Keratinocyte (primary cell): ENCODE measurements around the gene OGDHL. TPM values are rescaled to one million over a fixed set of nuclear protein-coding genes. Genes with fewer than 3 reads are reported as not detected.

Source experiments
- DNase-seq: peaks from one replicate; pipeline ENCODE4 v3.0.0-alpha.2; 2011; ENCODE audit warnings: low read depth, missing footprints, low spot score
- FAIRE-seq: peaks from 2 replicates; lab custom pipeline; 2011; peaks lifted over from hg19 to GRCh38; lab: Jason Lieb, UNC
- H2AFZ ChIP-seq: 2 replicates; pipeline ENCODE4 v1.6.0; 2012; ENCODE audit warnings: low read length, control low read depth, inconsistent platforms; ENCODE audit not compliant: control insufficient read depth
- H3K27ac ChIP-seq: 2 replicates; pipeline ENCODE4 v1.5.1; 2011; ENCODE audit warnings: low read length; ENCODE audit not compliant: control insufficient read depth, insufficient read depth
- H3K27me3 ChIP-seq: 3 replicates; pipeline ENCODE4 v1.6.0; 2011; ENCODE audit warnings: low read length; ENCODE audit not compliant: control insufficient read depth, insufficient read depth; ENCODE audit errors: extremely low read depth
- H3K36me3 ChIP-seq, 2 experiments: 2 replicates in 1 of 2; 3 replicates in 1 of 2; pipeline ENCODE4 v1.5.1; 2011; ENCODE audit warnings: low read length in 2 of 2, mild to moderate bottlenecking in 1 of 2; ENCODE audit not compliant: control insufficient read depth in 2 of 2, insufficient read depth in 2 of 2; ENCODE audit errors: extremely low read depth in 1 of 2
- H3K4me1 ChIP-seq: 3 replicates; pipeline ENCODE4 v1.5.1; 2011; ENCODE audit warnings: low read length; ENCODE audit not compliant: control insufficient read depth, insufficient read depth; ENCODE audit errors: extremely low read depth
- H3K4me2 ChIP-seq: 3 replicates; pipeline ENCODE4 v1.6.0; 2011; ENCODE audit warnings: low read depth, low read length; ENCODE audit not compliant: control insufficient read depth, insufficient read depth; ENCODE audit errors: extremely low read depth
- H3K4me3 ChIP-seq, 3 experiments: fragments of 200-600 bp in 1 of 3; sonication (generic) in 1 of 3; 2 replicates in 2 of 3; 3 replicates in 1 of 3; pipeline ENCODE4 v1.5.1; 2011 to 2016; ENCODE audit warnings: low read length in 3 of 3, mild to moderate bottlenecking in 3 of 3, control low read depth in 2 of 3, inconsistent platforms in 1 of 3, low read depth in 1 of 3, mixed read lengths in 1 of 3, mixed run types in 1 of 3, moderate library complexity in 1 of 3; ENCODE audit not compliant: control insufficient read depth in 2 of 3, insufficient read depth in 2 of 3; ENCODE audit errors: extremely low read depth in 1 of 3
- H3K79me2 ChIP-seq: 2 replicates; pipeline ENCODE4 v1.6.0; 2012; ENCODE audit warnings: low read length; ENCODE audit not compliant: control insufficient read depth, insufficient read depth
- H3K9ac ChIP-seq: 3 replicates; pipeline ENCODE4 v1.6.0; 2011; ENCODE audit warnings: low read length; ENCODE audit not compliant: control insufficient read depth, insufficient read depth; ENCODE audit errors: extremely low read depth
- H3K9me1 ChIP-seq: 3 replicates; pipeline ENCODE4 v1.6.0; 2011; ENCODE audit warnings: low read length; ENCODE audit not compliant: control insufficient read depth, insufficient read depth; ENCODE audit errors: extremely low read depth
- H3K9me3 ChIP-seq: 2 replicates; pipeline ENCODE4 v1.5.1; 2012; ENCODE audit warnings: low read depth, low read length; ENCODE audit not compliant: control insufficient read depth
- H4K20me1 ChIP-seq: 3 replicates; pipeline ENCODE4 v1.6.0; 2011; ENCODE audit warnings: low read length; ENCODE audit not compliant: control insufficient read depth, insufficient read depth; ENCODE audit errors: extremely low read depth
- CTCF ChIP-seq, 3 experiments: IDR thresholded peaks in 1 of 3; conservative IDR thresholded peaks in 1 of 3; optimal IDR thresholded peaks in 1 of 3; 2 replicates in 2 of 3; 3 replicates in 1 of 3; pipeline versions ENCODE3 to v1.5.1; 2011; ENCODE audit warnings: low read length in 3 of 3, mild to moderate bottlenecking in 3 of 3, moderate library complexity in 2 of 3, control low read depth in 1 of 3, inconsistent platforms in 1 of 3; ENCODE audit not compliant: insufficient read depth in 2 of 3; ENCODE audit errors: extremely low read depth in 1 of 3
- EZH2 ChIP-seq: IDR thresholded peaks from one replicate; pipeline ENCODE4 v1.6.1; 2012; ENCODE audit warnings: inconsistent platforms, mild to moderate bottlenecking, low read length, moderate library complexity
- dilution Hi-C: fragments of 300-500 bp; cut with MboI; formaldehyde crosslinking; loops from one replicate; pipeline ENCODE4 v1.7.0; 2020; ENCODE audit warnings: low sequenced_read_pairs; ENCODE audit not compliant: extremely low pct_ligation_motif_present
- polyA plus RNA-seq, 5 experiments: library from polyadenylated mRNA; depleted of rRNA in 3 of 5; stranded (reverse) in 3 of 5; stranded (forward) in 1 of 5; unstranded in 1 of 5; fragments of >200 nt; gene quantifications; 1 replicate in 1 of 5; 2 replicates in 3 of 5; 3 replicates in 1 of 5; pipeline versions ENCODE4 v1.2.1 to v1.2.3, GENCODE V29; 2011 to 2012; ENCODE audit warnings: missing spikeins in 2 of 5, low read depth in 1 of 5, low replicate concordance in 1 of 5

Gene OGDHL
- polyA plus RNA-seq, 1 donor (not counting 4 experiments of a cell fraction or from before 2014, with no cell fraction given) = 0.09 TPM

- FAIRE-seq = no peak
- Histone ChIP-seq H3K4me2 (no peak overlapping the region), H3K36me3 (no peaks in the 10 kb centered on the region), H2AFZ (no peak overlapping the region), H3K79me2 (no peaks in the 10 kb centered on the region), H3K9ac (no peak overlapping the region), H3K9me1 (no peaks in the 10 kb centered on the region), H3K4me1 (no peaks in the 10 kb centered on the region), H3K27me3 (no peaks in the 10 kb centered on the region), H3K9me3 (no peaks in the 10 kb centered on the region), H3K4me3 (no peak overlapping the region), H4K20me1 (no peaks in the 10 kb centered on the region), H3K27ac (no peak overlapping the region)
- TF ChIP-seq EZH2 (no peak), CTCF (optimal IDR thresholded peaks at IDR 0.05 in 1 of 3, IDR thresholded peaks at IDR 0.05 in 1 of 3, conservative IDR thresholded peaks at IDR 0.05 in 1 of 3; ENCODE audit: extremely low read depth in 1 of 3, insufficient read depth in 2 of 3, low read length in 3 of 3) (no peak)
- dilution Hi-C loops = no loop called here
- DNase-seq = no peak
Observed at GRCh38 chr10:49751216-49751615, 10.9 kb downstream of the OGDHL start.

DNA sequence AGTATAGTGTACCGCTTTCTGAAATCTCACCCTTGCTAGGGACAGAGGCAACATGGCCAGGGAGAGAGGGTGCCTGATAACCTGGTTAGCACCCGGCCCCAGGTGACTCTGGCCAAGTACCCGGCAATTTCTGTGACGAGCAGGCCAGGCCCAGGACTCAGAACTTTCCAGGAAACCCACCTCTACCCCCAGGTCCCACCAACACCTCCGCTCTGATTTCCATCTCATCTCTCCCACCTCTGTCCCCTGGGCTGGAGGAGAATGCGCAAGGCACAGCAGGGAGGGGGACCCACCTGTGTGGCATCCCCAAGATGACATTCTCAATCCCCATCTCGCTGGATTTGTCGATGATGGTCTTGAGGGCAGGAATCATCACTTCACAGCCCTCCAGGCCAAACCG lies 11.6 kb downstream of the OGDHL start:
- H4K20me1 ChIP-seq = no peaks in the 10 kb centered on the region
- H3K36me3 ChIP-seq = no peaks in the 10 kb centered on the region
- no peak overlapping the region for H3K27ac ChIP-seq
- no peaks in the 10 kb centered on the region for H3K9me3 ChIP-seq
- no peak for FAIRE-seq
- no peak for DNase-seq
- no peak overlapping the region for H3K9ac ChIP-seq
- H3K4me1 ChIP-seq = no peaks in the 10 kb centered on the region
- H2AFZ ChIP-seq = no peak overlapping the region
- no peaks in the 10 kb centered on the region for H3K9me1 ChIP-seq
- dilution Hi-C loops = no loop called here
- H3K79me2 ChIP-seq = no peaks in the 10 kb centered on the region
- H3K4me2 ChIP-seq = no peak overlapping the region
- H3K27me3 ChIP-seq = no peaks in the 10 kb centered on the region
- H3K4me3 ChIP-seq = no peak overlapping the region
- no peak for TF ChIP-seq CTCF (optimal IDR thresholded peaks at IDR 0.05 in 1 of 3, IDR thresholded peaks at IDR 0.05 in 1 of 3, conservative IDR thresholded peaks at IDR 0.05 in 1 of 3; ENCODE audit: extremely low read depth in 1 of 3, insufficient read depth in 2 of 3, low read length in 3 of 3)
- no peak for TF ChIP-seq EZH2
